Panc1 (cell line): Measurements from ENCODE around the gene CACNA1E. TPM values are rescaled to one million over a fixed set of nuclear protein-coding genes. Genes with fewer than 3 reads are reported as not detected.

Source experiments
- ATAC-seq: fragments of 200-7000 bp; cut with Tn5 transposase; 2 replicates; pipeline ENCODE4 v1.9.1; 2020; ENCODE audit warnings: mild to moderate bottlenecking, moderate library complexity
- BruUV-seq: library from RNA; stranded (reverse); fragments of 400-500 nt; replicated peaks from 2 replicates; lab custom pipeline; 2021; lab: Mats Ljungman, UMichigan
- CTCF ChIA-PET: fragments of 300-600 bp; sonication (Branson Sonifier 250); formaldehyde crosslinking; loops from one replicate; lab custom pipeline; 2022; ENCODE audit warnings: antibody characterized with exemption; lab: Charles Lee
- POLR2A ChIA-PET: fragments of 300-600 bp; sonication (Branson Sonifier 250); formaldehyde crosslinking; loops from one replicate; lab custom pipeline; 2022; ENCODE audit warnings: antibody characterized with exemption; lab: Charles Lee
- DNase-seq: peaks from one replicate; pipeline ENCODE4 v3.0.0-alpha.2; 2010; ENCODE audit warnings: low read depth, low spot score
- H3K27ac ChIP-seq: 2 replicates; pipeline ENCODE4 v1.5.1; 2011; ENCODE audit warnings: mild to moderate bottlenecking, low read length, inconsistent platforms
- H3K27me3 ChIP-seq: fragments of 200-500 bp; sonication (Bioruptor generic); 2 replicates; pipeline ENCODE4 v1.6.0; 2014; ENCODE audit warnings: low read length, inconsistent platforms; ENCODE audit not compliant: control insufficient read depth, insufficient read depth
- H3K36me3 ChIP-seq: fragments of 200-500 bp; sonication (Bioruptor generic); 2 replicates; pipeline ENCODE4 v1.5.1; 2014; ENCODE audit warnings: inconsistent platforms, mild to moderate bottlenecking, low read length, moderate library complexity; ENCODE audit not compliant: control insufficient read depth, insufficient read depth
- H3K4me1 ChIP-seq: 2 replicates; pipeline ENCODE4 v1.5.1; 2011; ENCODE audit warnings: inconsistent platforms, mild to moderate bottlenecking, low read length, moderate library complexity; ENCODE audit not compliant: control insufficient read depth, insufficient read depth
- H3K4me3 ChIP-seq, 2 experiments: 2 replicates each; pipeline ENCODE4 v1.5.1; 2011 to 2012; ENCODE audit warnings: low read depth in 2 of 2, low read length in 2 of 2, mild to moderate bottlenecking in 2 of 2, inconsistent platforms in 1 of 2, moderate library complexity in 1 of 2
- H3K9me3 ChIP-seq: fragments of 200-500 bp; sonication (Bioruptor generic); 2 replicates; pipeline ENCODE4 v1.5.1; 2014; ENCODE audit warnings: low read depth, mild to moderate bottlenecking, inconsistent platforms, low read length, moderate library complexity; ENCODE audit not compliant: control insufficient read depth, insufficient read depth
- POLR2AphosphoS5 ChIP-seq: IDR thresholded peaks from 2 replicates; pipeline ENCODE4 v1.6.1; 2012; ENCODE audit warnings: mild to moderate bottlenecking, low read depth, low read length, moderate library complexity
- REST ChIP-seq, 2 experiments: IDR thresholded peaks; 2 replicates each; pipeline ENCODE4 v1.6.1; 2011 to 2012; ENCODE audit warnings: low read depth in 2 of 2, control low read depth in 1 of 2, low read length in 1 of 2, mild to moderate bottlenecking in 1 of 2, moderate library complexity in 1 of 2; ENCODE audit not compliant: insufficient read depth in 1 of 2
- SIN3A ChIP-seq: IDR thresholded peaks from 2 replicates; pipeline ENCODE4 v1.6.1; 2012; ENCODE audit warnings: low read depth, mild to moderate bottlenecking, low read length, moderate library complexity, borderline replicate concordance; ENCODE audit not compliant: insufficient read depth
- TCF7L2 ChIP-seq: IDR thresholded peaks from 2 replicates; pipeline ENCODE4 v1.6.1; 2011; ENCODE audit warnings: mild to moderate bottlenecking, low read depth, low read length, inconsistent platforms
- in situ Hi-C: cut with HindIII; loops from 2 replicates; pipeline ENCODE4 v1.10.0; 2016; ENCODE audit warnings: low sequenced_read_pairs, low pct_unique_long_range_greater_than_20kb
- intact Hi-C: fragments of 100-400 bp; cut with micrococcal nuclease; formaldehyde crosslinking; loops from one replicate; pipeline ENCODE4 v1.10.0; 2022; ENCODE audit not compliant: unreplicated experiment
- total RNA-seq: library from RNA; stranded (reverse); gene quantifications from one replicate; pipeline ENCODE4 v1.2.1, GENCODE V29; 2021; ENCODE audit not compliant: unreplicated experiment
- TF ChIP-seq, protein P1 (sequence below): fragments of 450-650 bp; IDR thresholded peaks from 2 replicates; pipeline ENCODE4 v1.5.1; 2017; ENCODE audit warnings: mild to moderate bottlenecking

CACNA1E gene
- total RNA-seq, 1 experiment from 2014 or later = not detected

DNA sequence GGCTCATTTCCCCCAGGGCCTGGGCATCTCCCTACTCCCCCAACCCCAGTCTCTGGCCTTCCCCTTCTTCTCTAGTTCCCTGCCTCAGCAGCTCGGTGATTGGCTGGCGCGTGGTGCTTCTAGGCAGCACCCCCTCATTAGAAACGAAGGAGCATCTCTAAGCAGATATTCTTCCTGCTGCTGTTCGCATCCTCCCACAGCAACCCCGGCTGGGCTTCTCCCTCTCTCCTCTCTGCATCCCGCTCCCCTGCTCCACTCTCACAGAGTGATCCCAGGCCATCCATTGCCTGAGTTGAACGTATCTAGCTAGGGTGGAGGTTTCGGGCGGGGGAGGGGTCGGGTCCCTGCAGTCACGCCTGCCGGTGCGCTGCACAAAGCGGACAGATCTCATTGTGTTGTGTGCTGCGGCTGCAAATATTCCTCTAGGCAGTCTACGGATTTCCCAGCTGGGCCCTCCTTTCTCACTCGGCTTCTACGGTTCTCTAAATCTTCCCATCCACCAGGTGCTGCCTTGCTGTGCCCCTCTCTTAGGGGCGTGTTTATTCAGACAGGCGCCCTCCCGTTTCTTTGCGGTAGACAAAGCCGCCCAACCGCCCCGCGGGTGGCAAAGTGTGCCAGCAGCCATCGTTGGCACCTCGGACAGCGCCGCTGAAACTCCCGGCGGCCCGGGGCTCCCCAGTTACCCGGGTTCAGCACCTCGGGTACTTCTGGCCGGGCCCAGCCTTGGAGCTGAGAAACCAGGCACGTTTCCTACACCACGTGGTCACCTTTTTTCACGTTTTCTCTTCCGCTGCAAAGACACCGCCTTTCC, 2.2 kb downstream of the CACNA1E start:
- intact Hi-C loops = loop anchor here (5.0 kb wide), 1 partner anchor 582 kb away; no protein-coding TSS in a partner anchor
- peaks cover 42% of the 10 kb centered on the region for H3K27me3 ChIP-seq
- no peak overlapping the region for H3K4me3 ChIP-seq
- peaks cover 4% of the 10 kb centered on the region for H3K4me1 ChIP-seq
- ATAC-seq = no peak
- no peak overlapping the region for H3K27ac ChIP-seq
- no peaks in the 10 kb centered on the region for H3K36me3 ChIP-seq
- in situ Hi-C loops = no loop called here
- no peak for DNase-seq
- TF ChIP-seq, protein P1, sequence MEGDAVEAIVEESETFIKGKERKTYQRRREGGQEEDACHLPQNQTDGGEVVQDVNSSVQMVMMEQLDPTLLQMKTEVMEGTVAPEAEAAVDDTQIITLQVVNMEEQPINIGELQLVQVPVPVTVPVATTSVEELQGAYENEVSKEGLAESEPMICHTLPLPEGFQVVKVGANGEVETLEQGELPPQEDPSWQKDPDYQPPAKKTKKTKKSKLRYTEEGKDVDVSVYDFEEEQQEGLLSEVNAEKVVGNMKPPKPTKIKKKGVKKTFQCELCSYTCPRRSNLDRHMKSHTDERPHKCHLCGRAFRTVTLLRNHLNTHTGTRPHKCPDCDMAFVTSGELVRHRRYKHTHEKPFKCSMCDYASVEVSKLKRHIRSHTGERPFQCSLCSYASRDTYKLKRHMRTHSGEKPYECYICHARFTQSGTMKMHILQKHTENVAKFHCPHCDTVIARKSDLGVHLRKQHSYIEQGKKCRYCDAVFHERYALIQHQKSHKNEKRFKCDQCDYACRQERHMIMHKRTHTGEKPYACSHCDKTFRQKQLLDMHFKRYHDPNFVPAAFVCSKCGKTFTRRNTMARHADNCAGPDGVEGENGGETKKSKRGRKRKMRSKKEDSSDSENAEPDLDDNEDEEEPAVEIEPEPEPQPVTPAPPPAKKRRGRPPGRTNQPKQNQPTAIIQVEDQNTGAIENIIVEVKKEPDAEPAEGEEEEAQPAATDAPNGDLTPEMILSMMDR = no peak
- TF ChIP-seq REST (IDR thresholded peaks at IDR 0.05; ENCODE audit: insufficient read depth in 1 of 2, low read depth in 2 of 2, low read length in 1 of 2) = peak; percentile 82 to 85
- TF ChIP-seq TCF7L2 = no peak
- no peak for TF ChIP-seq SIN3A
- POLR2A ChIA-PET = no interaction called here
- H3K9me3 ChIP-seq = no peaks in the 10 kb centered on the region
- CTCF ChIA-PET = no interaction called here
- BruUV-seq = no TSS peak

GRCh38 chr1:181486098-181486420, 2.7 kb downstream of the CACNA1E start:
- BruUV-seq = no TSS peak
- DNase-seq = no peak
- TF ChIP-seq, protein P1 = no peak
- TF ChIP-seq SIN3A (no peak), REST (IDR thresholded peaks at IDR 0.05; ENCODE audit: insufficient read depth in 1 of 2, low read depth in 2 of 2, low read length in 1 of 2) (no peak; a peak in 1 of 4 replicates), POLR2AphosphoS5 (no peak), TCF7L2 (no peak)
- ChIA-PET POLR2A (no interaction called here), CTCF (no interaction called here)
- no peaks in the 10 kb centered on the region for H3K9me3 ChIP-seq
- no peaks in the 10 kb centered on the region for H3K36me3 ChIP-seq
- no peak overlapping the region for H3K4me3 ChIP-seq
- no peak overlapping the region for H3K27ac ChIP-seq
- peaks cover 40% of the 10 kb centered on the region for H3K27me3 ChIP-seq
- intact Hi-C loops = loop anchor here (5.0 kb wide), 1 partner anchor 581 kb away; no protein-coding TSS in a partner anchor
- ATAC-seq = no peak
- peaks cover 4% of the 10 kb centered on the region for H3K4me1 ChIP-seq
- in situ Hi-C loops = no loop called here
